HG03521 (cell line): ENCODE measurements around the gene UBE2D3.
"Not testable (repeated sequence)": the region's sequence is repeated elsewhere in the genome, so short reads cannot be mapped to it uniquely, and the experiment has no call there.

ENCODE experiments used
- ATAC-seq: cut with Tn5 transposase; IDR thresholded peaks from one replicate; pipeline ENCODE4 v1.9.1; 2021; ENCODE audit warnings: mild to moderate bottlenecking, moderate library complexity; ENCODE audit not compliant: unreplicated experiment

UBE2D3 gene

GRCh38 chr4:102826890-102827673 lies at the start of gene UBE2D3:
TSS of gene UBE2D3 (minus strand) at chr4:102827551. CDS start at chr4:102826508, 1,043 bp downstream.
- peak; percentile 27 for ATAC-seq

GRCh38 chr4:102871772-102872171 lies 44.4 kb upstream of the UBE2D3 start:
- no peak for ATAC-seq

- peak; percentile 30 for ATAC-seq
These were observed 42.3 kb upstream of the UBE2D3 start for GRCh38 chr4:102869569-102870197.

GRCh38 chr4:102868781-102869568 lies 41.6 kb upstream of the UBE2D3 start, which contains the start of gene CISD2:
TSS of gene CISD2 (plus strand) at chr4:102868992. CDS start at chr4:102869085, 93 bp downstream.
- ATAC-seq, result peak; percentile 87

GRCh38 chr4:102868153-102868780 lies 40.9 kb upstream of the UBE2D3 start:
- ATAC-seq, result no peak

GRCh38 chr4:102867278-102868152 lies 40.2 kb upstream of the UBE2D3 start:
- ATAC-seq, result no peak

GRCh38 chr4:102865327-102865726 lies 38.0 kb upstream of the UBE2D3 start:
- ATAC-seq, result not testable (repeated sequence)

- ATAC-seq, result no peak
These were observed 35.4 kb upstream of the UBE2D3 start for GRCh38 chr4:102862747-102863146.

GRCh38 chr4:102862016-102862415 lies 34.7 kb upstream of the UBE2D3 start:
- ATAC-seq, result no peak

- no peak for ATAC-seq
These were observed 33.4 kb upstream of the UBE2D3 start for GRCh38 chr4:102860611-102861324.

GRCh38 chr4:102858828-102859464 lies 31.6 kb upstream of the UBE2D3 start:
- ATAC-seq, result no peak

GRCh38 chr4:102850370-102850769 lies 23.0 kb upstream of the UBE2D3 start:
- no peak for ATAC-seq

GRCh38 chr4:102849579-102850104 lies 22.3 kb upstream of the UBE2D3 start:
- no peak for ATAC-seq

GRCh38 chr4:102847687-102848086 lies 20.3 kb upstream of the UBE2D3 start:
- no peak for ATAC-seq

- ATAC-seq, result no peak
These were observed 16.6 kb upstream of the UBE2D3 start for GRCh38 chr4:102843938-102844337.

GRCh38 chr4:102843273-102843672 lies 15.9 kb upstream of the UBE2D3 start:
- ATAC-seq, result no peak

GRCh38 chr4:102842367-102842766 lies 15.0 kb upstream of the UBE2D3 start:
- ATAC-seq, result no peak

GRCh38 chr4:102836596-102836995 lies 9.2 kb upstream of the UBE2D3 start:
- no peak for ATAC-seq

GRCh38 chr4:102832667-102833066 lies 5.3 kb upstream of the UBE2D3 start:
- no peak for ATAC-seq
